NCI-H1694 (cell line): ENCODE measurements around the gene SKOR1.

Experiments
- DNase-seq: peaks from one replicate; lab custom pipeline; 2025; lab: John Stamatoyannopoulos, UW

SKOR1 gene

DNA sequence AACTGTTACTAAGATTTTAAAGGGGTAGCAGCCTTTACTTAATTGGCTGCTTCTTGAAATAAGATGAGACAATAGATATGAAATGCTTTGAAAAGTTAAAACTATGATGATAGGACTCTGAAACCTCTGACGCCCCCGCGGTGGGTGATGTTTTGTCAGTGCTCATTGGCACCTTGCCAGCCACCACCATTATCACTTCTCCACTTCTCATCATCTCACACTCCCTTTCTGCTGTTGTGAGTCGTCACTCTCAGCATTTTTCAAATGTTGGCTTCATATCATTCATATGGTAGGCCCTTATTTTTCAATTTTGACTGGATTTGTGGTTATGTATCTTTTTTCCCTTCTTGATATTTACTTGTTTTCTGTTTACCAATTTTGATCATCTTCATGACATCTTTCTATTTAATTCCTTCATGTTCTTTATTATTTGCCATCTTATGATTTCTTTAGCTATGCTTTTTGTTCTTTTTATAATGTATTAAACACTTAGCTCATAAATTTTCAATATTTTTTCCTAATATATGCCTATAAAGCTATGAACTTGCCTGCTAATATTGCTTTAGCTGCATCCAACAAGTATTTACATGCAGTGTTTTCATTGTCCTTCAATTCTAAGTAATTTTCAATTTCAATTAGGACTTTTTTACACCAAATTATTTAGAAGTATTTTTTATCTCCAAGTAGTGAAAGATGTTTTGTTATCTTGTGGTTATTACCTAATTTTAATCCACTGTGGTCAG, 30.3 kb upstream of the SKOR1 start:
- DNase-seq = no peak

DNA sequence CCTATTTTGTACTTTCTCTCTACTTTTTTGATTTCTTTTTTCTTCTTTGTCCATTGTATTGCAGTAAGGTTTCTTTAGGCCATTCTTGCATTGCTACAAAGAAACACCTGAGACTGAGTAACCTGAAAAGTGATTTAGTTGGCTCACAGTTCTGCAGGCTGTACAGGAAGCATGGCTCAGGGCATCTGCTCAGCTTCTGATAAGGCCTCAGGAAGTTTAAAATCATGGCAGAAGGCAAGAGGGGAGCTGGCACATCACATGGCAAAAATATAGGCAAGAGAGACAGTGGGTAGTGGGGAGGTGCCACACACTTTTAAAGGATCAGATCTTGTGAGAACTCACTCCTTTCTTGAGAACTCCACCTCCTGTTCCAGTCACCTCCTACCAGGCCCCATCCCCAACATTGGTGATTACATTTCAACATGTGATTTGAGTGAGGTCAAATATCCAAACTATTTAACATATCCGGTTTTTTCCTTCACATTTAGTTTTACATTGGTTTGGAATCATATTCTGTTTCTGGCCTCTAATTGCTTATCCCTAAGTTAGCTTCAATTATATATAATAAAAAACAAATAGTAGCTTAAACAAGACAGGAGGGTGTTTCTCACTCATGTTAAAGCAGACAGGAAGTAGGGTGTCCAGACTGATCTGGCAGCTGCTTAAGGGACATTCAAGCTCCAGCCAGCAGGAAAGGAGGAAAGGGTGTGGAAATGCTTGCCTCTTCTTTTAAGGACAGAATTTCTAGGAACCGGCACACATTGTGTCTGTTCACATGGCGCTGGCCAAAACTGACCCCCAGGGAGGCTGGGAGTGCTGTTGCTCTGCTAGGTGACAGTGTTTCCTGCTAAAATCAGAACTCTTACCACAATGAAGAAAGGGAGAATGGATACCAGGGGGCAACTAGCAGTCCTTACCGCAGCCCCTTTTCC, 28.8 kb upstream of the SKOR1 start:
- DNase-seq = no peak

DNA sequence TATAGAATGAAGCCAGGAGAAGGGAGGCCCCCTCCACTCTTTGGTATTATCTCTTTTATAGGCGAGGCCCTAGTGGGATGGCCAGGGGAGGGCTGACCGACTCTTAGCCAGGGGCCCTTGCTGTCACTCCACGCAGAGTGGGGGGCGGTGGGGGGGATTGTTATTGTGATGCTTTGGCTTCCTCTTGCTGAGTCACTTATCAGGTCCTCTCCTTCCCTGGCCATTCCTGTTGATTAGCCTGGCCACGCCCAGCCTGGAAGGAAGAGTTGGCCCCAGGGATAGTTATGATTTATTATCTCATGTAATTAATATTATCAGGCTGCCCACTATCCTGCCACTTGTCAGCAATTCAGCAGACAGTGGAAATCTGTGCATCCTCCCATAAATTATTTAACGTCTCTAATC, 25.5 kb upstream of the SKOR1 start:
- no peak for DNase-seq

DNA sequence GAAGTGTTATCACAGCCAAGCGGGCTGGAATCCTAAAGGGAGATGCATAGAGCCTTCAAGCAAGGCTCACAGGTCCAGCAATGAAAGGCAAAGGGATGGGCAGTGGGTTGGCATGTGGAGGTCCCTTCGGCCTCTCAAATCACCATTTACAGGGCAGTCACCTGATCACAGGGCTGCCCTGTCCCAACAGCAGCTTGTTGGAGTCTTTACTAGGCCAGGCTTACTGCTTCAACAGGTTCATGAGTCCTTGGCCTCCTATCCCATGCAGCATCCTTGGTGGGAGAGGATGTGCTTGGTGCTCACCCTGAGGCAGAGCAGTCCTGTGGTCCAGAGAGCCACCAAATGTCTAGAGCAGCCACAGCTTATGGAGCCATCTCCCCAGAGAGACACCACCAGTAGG, 24.2 kb upstream of the SKOR1 start:
- DNase-seq = no peak

DNA sequence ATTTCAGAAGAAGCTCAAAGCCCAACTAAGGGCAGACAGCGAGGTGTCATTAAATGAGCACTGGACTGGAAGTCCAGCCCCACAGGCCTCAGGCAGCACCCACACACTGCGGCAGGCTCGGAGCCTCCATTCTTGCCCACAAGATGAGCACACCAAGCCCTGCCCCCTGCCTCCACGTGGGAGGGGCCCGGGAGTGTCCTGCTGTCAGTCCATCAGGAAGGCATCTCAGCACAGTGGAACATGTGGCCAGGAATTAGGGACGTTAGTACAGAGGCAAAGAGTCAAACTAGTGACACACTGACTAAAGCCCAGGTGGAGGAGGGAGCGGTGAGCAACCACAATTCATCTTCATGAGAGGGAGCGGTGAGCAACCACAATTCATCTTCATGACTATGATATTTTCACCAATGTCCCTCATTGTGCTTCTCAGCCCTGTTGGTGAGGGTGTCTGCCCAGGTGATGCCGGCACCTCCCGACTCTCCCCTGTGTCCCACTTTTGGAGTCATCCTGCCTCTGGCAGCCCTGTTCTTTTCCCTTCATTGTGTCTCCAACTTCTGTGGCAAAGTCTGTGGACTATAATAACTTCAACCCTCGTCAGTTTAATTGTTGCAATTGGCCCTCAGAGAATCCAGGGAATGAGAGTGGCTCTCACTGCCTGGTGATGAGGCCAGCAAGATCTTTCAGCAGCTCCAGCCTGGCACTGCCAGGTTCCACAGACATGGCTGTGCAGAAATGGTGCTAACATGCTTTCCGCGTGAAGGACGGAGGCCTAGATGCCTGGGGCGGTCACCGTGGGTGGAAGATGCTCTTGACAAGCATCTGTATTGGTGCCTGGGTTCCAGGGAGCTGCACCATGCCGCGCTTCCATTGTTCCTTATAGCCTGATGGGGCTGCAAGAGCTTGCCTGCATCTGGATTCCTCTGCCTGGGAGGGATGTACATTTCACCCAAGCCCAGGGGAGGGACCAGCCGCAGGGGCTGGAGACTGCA, 23.1 kb upstream of the SKOR1 start:
- no peak for DNase-seq

DNA sequence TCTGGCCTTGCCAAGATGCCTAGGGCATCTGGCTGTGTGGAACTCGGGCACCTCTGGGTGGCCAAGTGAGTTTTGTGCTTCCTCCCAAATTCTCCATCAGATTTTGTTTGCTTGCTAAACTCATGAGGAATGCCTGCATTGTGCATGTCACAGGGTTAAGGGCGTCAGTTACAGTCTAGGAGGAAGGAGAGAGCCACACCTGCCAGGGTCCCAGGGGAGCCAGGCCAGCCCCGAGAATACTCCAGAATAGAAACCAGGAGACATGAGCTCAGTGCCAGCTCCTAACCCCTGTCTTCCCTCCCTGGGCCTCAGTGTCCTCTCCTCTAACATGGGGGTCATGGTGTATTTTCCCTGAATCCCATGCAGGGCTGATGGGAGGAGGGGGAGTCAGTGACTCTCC, 22.0 kb upstream of the SKOR1 start:
- no peak for DNase-seq

DNA sequence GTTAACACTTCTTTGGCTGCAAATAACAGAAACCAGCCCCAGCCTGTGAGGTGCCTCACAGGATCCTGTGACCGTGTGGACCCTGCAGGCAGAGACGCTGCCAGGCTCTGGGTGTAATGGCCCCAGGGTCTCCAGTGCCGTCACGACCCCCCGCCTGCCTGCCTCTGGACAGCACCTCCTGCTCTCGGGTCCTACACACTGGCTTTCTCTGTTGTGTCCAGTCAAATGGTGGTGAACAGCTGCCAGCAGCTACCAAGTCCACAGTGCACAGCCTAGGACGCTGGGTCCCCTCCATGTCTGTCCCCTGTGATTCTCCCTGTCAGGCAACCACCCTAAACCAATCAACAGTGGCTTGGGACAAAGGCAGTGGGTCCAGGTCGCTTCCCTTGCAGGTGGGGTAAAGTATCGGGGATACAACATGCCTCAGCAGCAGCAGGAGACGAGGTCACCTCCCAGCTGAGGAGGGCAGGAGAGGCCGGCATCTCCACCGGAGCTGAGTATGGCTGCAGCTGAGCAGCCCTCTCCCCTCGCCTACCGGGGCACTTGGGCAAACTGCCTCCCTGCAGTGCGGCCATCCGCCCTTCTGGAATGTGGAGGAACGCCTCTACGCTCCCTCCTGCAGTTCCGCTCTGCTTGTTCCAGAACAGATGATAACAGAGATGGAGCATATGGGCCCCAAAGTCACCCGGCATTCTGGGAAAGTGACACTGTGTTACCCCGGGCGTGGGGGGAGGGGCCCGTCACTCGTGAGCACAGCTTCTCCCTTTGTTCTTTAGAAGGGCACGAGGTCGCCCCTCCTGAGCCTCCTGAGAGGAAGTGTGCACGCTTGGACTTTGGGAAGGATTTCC, 21.1 kb upstream of the SKOR1 start:
- DNase-seq = peak; percentile 40

DNA sequence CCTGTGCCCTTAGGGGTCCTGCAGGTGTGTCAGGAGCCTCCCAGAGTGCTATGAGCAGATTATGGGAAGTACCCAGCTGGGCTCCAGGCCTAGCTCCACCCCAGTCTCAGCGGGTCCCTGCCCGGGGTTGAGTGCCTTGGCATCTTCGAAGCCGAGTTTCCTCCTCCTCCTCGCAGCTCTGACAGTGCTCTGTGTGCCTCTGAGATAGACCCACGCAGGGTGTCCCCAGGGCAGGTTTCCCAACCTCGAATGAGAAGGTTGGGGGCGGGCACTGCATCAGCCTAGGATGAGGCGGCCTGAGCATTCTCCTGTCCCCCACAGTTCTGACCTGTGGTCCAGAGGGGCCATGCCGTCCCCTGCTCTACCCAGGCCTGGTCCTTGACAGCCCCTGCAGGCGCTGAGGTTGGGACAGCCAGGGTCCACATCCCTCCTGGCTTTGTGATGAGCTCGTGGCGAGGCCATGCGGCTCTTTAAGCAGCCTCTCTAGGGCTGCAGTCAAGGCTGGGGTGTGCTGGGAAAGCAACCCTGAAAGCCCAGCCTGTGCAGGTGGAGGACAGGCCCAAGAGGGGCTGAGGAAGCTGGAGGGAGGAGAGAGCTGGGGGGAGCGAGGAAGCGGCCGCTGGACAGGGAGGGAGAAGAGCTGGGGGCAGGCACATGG, 20.2 kb upstream of the SKOR1 start:
- DNase-seq = no peak

DNA sequence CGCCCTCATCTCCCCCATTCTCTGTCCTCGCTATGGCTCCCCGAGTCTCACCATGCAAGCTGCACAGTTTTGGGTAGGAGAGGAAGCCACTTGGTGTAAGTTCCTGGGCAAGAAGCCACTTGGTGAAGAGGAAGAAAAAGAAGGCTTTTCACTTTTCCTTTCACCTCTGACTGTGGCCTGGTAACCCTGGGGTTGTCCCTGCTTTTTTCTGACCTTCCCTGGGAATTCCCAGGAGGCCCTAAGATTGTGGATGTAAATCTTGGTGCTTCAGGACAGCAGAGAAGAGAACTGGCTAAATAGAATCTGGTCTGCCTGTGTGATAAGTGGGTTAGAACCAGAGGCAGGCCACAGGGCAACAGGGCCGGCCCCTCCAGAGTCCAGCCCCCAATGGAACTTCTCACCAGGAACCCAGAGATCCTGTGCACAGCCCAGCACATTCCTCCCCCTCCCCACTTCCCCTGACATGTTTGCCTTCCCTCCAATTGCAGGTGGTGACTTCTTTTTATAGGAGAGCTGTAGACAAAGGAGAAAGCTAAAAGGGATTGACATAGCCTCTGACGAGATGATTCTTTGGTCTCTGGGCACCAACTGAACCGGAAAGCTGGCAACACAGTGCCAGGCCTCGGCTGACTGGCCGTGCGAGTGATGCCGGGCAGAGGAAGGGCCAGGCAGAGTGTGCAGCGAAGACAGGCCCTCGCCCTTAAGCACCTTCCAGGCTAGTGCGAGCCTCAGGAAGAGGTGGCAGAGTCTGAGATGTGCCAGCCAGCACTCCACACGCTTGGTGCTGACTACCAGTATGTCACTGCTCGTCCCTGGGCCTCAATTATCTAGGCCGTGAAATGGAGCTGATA, 19.4 kb upstream of the SKOR1 start:
- DNase-seq = no peak

DNA sequence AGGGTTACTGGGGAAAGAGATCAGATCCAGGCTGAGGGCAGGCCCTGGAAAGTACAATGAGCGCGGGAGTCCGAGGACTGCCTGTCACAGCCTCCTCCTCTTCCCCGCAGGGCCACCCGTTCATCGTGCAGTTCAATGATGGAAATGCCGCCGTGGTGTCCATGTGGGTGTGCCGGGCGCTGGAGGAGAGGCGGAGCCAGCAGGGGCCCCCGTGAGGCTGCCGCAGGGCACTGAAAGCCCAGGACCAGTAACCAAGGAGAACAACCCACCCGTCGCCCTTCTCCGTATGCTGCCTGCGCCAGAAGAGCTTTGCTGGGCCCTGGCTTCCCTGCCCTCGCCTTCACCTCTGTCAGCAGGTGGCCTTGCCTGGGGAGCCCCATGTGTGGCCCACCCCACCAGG, 18.8 kb upstream of the SKOR1 start:
- DNase-seq = no peak

DNA sequence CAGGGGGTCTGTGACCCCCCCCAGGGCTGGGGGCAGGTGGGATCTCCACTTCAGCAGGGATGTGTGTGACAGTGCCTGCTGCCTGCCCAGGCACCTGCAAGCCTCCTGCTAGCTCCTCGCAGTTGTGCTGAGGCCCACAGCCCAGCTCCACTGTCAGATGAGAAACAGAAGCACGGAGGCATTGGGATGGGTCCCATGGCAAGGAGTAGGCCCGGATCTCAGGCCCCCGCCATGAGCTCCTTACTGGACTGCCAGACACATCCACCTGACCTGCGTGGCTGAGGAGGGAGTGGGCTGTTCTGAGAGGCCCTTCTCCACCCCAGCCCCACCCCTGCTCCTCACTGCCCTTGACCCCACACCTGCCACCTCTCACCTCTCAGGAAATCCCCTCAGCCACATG, 18.2 kb upstream of the SKOR1 start:
- DNase-seq = no peak

DNA sequence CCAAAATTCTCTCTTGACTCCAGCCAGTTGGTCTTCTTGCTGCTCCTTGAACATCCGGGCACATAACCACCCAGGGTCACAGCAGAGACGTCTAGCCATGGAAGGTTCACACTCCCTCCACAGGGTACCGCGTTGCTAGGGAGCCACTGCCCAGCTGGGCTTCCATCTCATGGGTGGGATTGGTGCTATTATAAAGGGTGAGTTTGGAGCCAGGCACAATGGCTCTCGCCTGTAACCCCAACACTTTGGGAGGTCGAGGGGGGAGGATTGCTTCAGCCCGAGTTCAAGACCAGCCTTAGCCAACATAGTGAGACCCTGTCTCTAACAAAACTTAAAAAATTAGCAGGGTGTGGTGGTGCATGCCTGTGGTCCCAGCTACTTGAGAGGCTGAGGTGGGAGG, 17.5 kb upstream of the SKOR1 start:
- no peak for DNase-seq

DNA sequence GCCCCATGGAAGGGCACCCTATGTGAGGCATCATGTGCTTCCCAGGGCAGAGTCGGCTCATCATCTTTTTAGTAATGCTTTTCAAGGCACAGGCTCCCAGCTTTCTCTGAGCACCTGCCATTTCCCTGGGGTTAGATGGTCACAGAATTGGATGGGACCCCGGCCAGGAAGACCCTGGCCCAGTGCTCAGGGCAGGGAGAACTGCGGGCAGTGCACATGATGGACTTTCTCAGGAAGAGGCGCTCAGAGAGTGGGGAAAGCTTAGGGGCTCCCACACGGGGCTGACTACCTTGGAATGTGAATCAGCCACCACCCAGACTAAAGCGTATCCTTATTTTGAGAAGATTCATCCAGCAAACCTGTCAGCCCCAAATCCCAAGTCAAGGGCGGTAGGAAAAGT, 16.5 kb upstream of the SKOR1 start:
- DNase-seq = no peak

DNA sequence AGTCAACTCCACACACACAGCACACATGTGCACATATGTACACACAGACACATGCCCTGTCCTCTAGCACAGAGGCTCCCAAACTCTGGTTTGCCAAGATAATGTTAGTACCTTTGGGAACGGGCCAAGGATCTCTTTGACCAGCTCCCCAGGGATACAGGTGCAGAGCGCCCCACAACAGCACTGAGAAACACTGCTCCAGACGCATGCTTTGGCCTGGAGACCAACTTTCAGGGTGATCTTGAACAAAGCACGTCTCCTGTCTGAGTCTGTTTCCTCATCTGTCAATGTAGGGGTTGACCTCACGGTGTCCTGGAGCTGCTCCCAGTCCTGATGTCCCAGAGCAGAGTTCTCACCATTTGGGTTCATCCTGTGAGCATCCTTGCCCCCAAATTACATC, 15.9 kb upstream of the SKOR1 start:
- DNase-seq = no peak

DNA sequence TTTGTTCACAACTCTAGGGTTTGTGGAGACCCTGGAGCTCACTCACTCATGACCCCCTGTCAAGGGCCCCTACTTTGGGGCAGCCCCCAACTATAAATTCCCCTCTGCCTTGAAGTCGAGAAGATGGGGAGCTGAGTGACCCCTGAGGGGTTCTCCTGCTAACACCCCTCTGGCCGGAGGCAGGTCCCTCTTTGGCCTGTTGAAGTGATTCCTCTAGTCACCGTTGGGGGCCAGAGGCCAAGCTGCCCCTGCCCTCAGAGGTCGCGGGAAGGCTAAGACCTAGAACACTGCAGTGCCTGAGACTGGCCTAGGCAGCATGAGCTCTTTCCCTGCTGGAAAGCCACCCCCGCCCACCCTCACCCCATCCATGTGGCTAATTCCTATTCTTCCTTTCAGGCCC, 15.4 kb upstream of the SKOR1 start:
- no peak for DNase-seq

DNA sequence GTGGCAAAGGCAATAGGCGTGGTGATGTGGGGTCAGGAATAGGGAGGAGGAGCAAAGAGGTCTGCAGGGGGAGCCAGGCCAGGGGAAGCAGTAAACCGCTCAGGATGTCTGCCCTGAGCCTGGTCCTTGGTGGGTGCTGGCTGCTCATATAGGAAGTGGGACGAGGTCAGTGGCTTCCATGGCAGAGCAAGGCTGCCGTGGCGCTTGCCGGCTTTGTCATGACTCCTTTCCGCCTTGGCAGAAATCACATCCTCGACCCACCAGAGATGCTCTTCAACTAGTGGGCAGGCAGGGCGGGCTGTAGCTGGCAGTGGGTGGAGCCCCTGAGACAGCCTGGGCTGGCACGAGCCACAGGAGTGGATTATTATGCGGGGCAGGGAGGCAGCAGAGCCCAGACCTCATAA, 13.1 kb upstream of the SKOR1 start:
- no peak for DNase-seq

DNA sequence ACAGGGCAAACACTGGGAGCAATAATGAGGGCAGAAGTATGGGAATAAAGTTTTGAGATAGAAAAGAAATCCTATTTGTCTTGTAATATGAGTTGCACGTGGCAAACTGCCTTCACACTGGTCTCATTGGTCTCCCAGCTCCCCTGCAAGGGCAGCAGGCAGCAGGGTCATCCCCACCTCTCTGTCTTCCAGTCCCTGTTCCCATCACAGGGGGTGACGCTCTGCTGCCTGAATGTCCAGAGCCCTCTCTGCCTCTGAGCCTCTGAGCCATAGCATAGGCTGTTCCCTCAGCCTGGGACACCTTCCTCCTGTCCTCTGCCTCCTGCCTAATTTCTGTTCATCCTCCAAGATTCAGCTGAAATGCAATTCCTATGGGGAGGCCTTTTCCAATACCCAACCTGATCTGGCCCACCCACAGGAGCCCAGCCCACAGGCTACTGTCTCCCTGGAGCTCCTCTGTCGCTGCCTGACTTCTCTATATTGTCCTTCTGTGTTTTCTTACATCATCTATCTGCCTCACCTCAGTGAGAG, 12.1 kb upstream of the SKOR1 start:
- DNase-seq = no peak

DNA sequence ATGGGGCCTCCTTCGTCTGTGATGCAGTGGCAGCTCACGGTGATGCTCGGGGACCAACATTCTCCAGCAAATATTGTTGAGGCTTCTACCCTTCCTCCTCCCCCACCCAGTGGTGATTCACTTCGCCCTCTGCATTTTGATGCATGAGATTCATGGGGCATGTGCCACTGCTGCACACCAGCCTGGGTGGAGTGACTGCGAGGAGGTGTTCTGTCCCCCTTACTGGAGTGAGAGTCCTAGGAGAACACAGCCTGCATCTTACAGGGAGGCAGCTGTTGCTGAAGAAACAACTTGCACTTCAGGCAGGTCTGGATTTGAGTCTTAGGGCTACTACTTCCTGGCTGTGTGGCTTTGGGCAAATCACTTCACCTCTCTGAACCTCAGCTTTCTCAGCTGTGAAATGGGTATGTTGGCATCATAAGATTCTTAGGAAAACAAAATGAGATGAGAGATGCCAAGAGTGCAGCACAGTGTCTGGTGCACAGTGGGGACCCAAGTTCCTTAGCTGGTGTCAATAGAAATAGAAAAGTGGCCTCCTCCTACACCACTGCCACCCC, 10.2 kb upstream of the SKOR1 start:
- no peak for DNase-seq

DNA sequence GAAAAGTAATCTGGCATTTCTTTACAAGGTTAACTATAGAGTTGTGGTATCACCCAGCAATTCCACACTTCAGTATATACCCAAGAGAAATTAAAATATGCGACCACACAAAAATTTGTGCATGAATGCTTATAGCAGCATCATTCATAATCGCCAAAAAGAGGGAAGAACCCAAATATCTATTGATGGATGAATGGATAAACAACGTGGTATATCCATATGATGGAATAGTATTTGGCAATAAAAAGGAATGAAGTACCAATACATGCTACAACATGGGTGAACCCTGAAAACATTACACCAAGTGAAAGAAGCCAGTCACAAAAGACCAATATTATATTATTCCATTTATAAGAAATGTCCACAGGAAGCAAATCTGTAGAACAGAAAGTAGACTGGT, 8.6 kb upstream of the SKOR1 start:
- DNase-seq = no peak
